Fibroblast of villous mesenchyme (primary cell): Measurements from ENCODE around the gene HYPK. TPM values are rescaled to one million over a fixed set of nuclear protein-coding genes. Genes with fewer than 3 reads are reported as not detected.
A peak's percentile ranks its signal among the peaks of the same experiment; 100 is the strongest.
"Not testable (repeated sequence)": the region's sequence is repeated elsewhere in the genome, so short reads cannot be mapped to it uniquely, and the experiment has no call there.

Source experiments
- DNase-seq: peaks from one replicate; pipeline ENCODE4 v3.0.0-alpha.2; 2010; ENCODE audit warnings: low read depth
- H3K4me3 ChIP-seq: 2 replicates; pipeline ENCODE4 v1.5.1; 2011; ENCODE audit warnings: low read depth, mild to moderate bottlenecking, low read length
- CTCF ChIP-seq: IDR thresholded peaks from 2 replicates; pipeline ENCODE4 v1.5.1; 2012; ENCODE audit warnings: low read depth, mild to moderate bottlenecking, low read length; ENCODE audit not compliant: insufficient read depth
- small RNA-seq: library from RNA; depleted of rRNA; stranded (forward); fragments of <200 nt; gene quantifications from one replicate; pipeline ENCODE3, GENCODE V24; 2012
- total RNA-seq: library from RNA; depleted of rRNA; stranded (reverse); fragments of >200 nt; gene quantifications from 2 replicates; pipeline ENCODE4 v1.2.3, GENCODE V29; 2012

The HYPK gene
- total RNA-seq, 1 donor: 6.9 TPM

- no peak for TF ChIP-seq CTCF
- DNase-seq: peak; percentile 21
- H3K4me3 ChIP-seq: peak overlapping the region; percentile 73
Measured at GRCh38 chr15:43828061-43828657, 27.8 kb downstream of the HYPK start.

GRCh38 chr15:43829951-43830540 is 29.6 kb downstream of the HYPK start:
- DNase-seq, H3K4me3 ChIP-seq: not testable (repeated sequence)

DNA sequence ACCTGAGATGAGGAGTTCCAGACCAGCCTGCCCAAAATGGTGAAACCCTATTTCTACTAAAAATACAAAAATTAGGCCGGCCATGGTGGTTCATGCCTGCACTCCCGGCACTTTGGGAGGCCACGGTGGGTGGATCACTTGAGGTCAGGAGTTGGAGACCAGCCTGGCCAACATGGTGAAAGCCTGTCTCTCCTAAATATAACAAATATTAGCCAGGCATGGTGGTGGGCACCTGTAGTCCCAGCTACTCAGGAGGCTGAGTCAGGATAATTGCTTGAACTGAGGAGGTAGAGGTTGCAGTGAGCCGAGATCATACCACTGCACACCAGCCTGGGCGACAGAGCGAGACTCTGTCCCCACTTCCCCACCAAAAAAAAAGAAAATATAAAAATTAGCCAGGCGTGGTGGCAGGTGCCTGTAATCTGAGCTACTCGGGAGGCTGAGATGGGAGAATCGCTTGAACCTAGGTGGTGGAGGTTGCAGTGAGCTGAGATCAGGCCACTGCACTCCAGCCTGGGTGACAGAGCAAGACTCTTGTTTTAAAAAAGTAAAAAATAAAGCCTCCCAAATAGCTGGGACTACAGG is 30.4 kb downstream of the HYPK start:
- not testable (repeated sequence) for H3K4me3 ChIP-seq, DNase-seq

GRCh38 chr15:43831519-43832052 is 31.2 kb downstream of the HYPK start:
- not testable (repeated sequence) for H3K4me3 ChIP-seq, DNase-seq

- not testable (repeated sequence) for H3K4me3 ChIP-seq, DNase-seq
Measured at GRCh38 chr15:43832485-43832884, 32.1 kb downstream of the HYPK start.

DNA sequence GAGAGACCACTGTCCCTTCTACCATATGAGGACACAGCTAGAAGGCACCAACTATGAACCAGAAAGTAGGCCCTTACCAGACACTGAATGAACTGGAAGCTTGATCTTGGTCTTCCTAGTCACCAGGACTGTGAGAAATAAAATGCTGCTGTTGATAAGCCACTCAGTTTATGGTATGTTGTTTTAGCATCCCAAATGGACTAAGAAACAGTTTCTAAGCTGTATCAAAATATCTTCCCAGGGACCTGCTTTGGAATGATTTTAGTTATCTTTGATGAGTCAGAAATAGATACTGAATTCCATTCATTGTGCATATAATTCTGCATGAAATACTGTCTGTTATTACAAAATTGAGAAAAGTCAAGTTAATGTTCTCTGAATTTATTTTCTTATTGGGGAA is 45.0 kb downstream of the HYPK start:
- no peak for DNase-seq
- TF ChIP-seq CTCF: no peak
- no peak overlapping the region for H3K4me3 ChIP-seq

- no peak for DNase-seq
- H3K4me3 ChIP-seq: no peak overlapping the region
- TF ChIP-seq CTCF: no peak
Measured at GRCh38 chr15:43851251-43851650, 50.9 kb downstream of the HYPK start.

- no peak for TF ChIP-seq CTCF
- no peak for DNase-seq
- no peak overlapping the region for H3K4me3 ChIP-seq
Measured at GRCh38 chr15:43852607-43853006, 52.2 kb downstream of the HYPK start.

Small RNA genes within 50 kb of the gene (small RNA-seq; reads per million reads assigned to genes)
- not detected for gene MIR1282

Other genes starting within 250 kb of the HYPK start
- 27.1 and 28.5 TPM in 2 replicates for gene PPIP5K1, start 210.4 kb upstream of the HYPK start, total RNA-seq
- not detected in 2 replicates for gene CKMT1B, start 206.6 kb upstream of the HYPK start, total RNA-seq
- gene STRC, start 181.8 kb upstream of the HYPK start, total RNA-seq: not detected in 2 replicates
- 0.32 and 0.86 TPM in 2 replicates for gene CATSPER2, start 151.8 kb upstream of the HYPK start, total RNA-seq
- gene CKMT1A, start 106.7 kb upstream of the HYPK start, total RNA-seq: not detected in 2 replicates
- 120 and 185 TPM in 2 replicates for gene PDIA3, start 54.2 kb upstream of the HYPK start, total RNA-seq
- 1.6 and 4.3 TPM in 2 replicates for gene ELL3, start 23.6 kb upstream of the HYPK start, total RNA-seq
- 255 and 321 TPM in 2 replicates for gene SERF2, start 8.3 kb upstream of the HYPK start, total RNA-seq
- under 0.01 TPM in 1 of 2 replicates, not detected in the other for gene SERINC4, start 379 bp upstream of the HYPK start, total RNA-seq
- 15.8 and 23.7 TPM in 2 replicates for gene MFAP1, start 24.1 kb downstream of the HYPK start, total RNA-seq
- 15.1 and 17.7 TPM in 2 replicates for gene WDR76, start 26.4 kb downstream of the HYPK start, total RNA-seq